Measurements from ENCODE around the gene RNF144B. TPM values are rescaled to one million over a fixed set of nuclear protein-coding genes. Genes with fewer than 3 reads are reported as not detected.

Gene RNF144B
- total RNA-seq, 4 donors from 2014 or later = 7.6 to 19.0 (median 12.5) TPM

GRCh38 chr6:18383441-18383840 is 3.7 kb upstream of the RNF144B start:
- H3K27ac ChIP-seq = no peak overlapping the region
- TF ChIP-seq, protein P1, sequence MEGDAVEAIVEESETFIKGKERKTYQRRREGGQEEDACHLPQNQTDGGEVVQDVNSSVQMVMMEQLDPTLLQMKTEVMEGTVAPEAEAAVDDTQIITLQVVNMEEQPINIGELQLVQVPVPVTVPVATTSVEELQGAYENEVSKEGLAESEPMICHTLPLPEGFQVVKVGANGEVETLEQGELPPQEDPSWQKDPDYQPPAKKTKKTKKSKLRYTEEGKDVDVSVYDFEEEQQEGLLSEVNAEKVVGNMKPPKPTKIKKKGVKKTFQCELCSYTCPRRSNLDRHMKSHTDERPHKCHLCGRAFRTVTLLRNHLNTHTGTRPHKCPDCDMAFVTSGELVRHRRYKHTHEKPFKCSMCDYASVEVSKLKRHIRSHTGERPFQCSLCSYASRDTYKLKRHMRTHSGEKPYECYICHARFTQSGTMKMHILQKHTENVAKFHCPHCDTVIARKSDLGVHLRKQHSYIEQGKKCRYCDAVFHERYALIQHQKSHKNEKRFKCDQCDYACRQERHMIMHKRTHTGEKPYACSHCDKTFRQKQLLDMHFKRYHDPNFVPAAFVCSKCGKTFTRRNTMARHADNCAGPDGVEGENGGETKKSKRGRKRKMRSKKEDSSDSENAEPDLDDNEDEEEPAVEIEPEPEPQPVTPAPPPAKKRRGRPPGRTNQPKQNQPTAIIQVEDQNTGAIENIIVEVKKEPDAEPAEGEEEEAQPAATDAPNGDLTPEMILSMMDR (IDR thresholded peaks at IDR 0.05) = no peak
- no peak for TF ChIP-seq POLR2A (IDR thresholded peaks at IDR 0.05)
- H3K36me3 ChIP-seq = no peaks in the 10 kb centered on the region
- peaks cover 16 to 39% (median 17%) of the 10 kb centered on the region in 3 donors for H3K4me1 ChIP-seq
- H3K9me3 ChIP-seq = no peaks in the 10 kb centered on the region
- intact Hi-C loops (cut with DNase I) = no loop called here
- no peak overlapping the region for H3K4me3 ChIP-seq
- no peaks in the 10 kb centered on the region for H3K27me3 ChIP-seq
- no peak for DNase-seq
- 93 to 96% methylated on average over 2 of the region's 2 CpGs for WGBS, 2 donors

DNA sequence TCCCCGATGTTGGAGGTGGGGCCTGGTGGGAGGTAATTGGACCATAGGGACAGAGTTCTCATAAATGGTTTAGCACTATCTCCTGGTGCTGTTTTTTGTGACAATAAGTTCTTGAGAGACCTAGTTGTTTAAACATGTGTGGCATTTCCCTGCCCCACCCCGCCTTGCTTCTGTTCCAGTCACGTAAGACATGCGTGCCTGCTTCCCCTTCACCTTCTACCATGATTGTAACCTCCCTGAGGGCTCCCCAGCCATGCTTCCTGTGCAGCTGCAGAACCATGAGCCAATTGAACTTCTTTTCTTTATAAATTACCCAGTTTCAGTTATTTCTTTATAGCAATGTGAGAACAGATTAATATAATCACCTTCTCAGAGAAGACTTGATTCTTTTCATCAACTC is 2.5 kb upstream of the RNF144B start:
- Histone ChIP-seq H3K36me3 (no peaks in the 10 kb centered on the region), H3K27me3 (no peaks in the 10 kb centered on the region), H3K9me3 (no peaks in the 10 kb centered on the region), H3K27ac (no peak overlapping the region), H3K4me3 (no peak overlapping the region), H3K4me1 (peaks cover 16 to 51% (median 25%) of the 10 kb centered on the region in 3 donors)
- intact Hi-C loops (cut with DNase I) = no loop called here
- no peak for TF ChIP-seq POLR2A (IDR thresholded peaks at IDR 0.05)
- TF ChIP-seq, protein P1 (IDR thresholded peaks at IDR 0.05) = no peak
- no peak for DNase-seq
- WGBS, 2 donors = 69 to 70% methylated on average over 4 of the region's 4 CpGs

GRCh38 chr6:18386298-18386976 is 713 bp upstream of the RNF144B start:
- intact Hi-C loops (cut with DNase I) = no loop called here
- WGBS, 2 donors = 34 to 38% methylated on average over 6 of the region's 6 CpGs
- H3K27ac ChIP-seq = peak overlapping the region; percentile 78 to 90 (median 81)
- no peaks in the 10 kb centered on the region for H3K27me3 ChIP-seq
- H3K9me3 ChIP-seq = no peaks in the 10 kb centered on the region
- peaks cover 16 to 57% (median 23%) of the 10 kb centered on the region in 3 donors for H3K4me1 ChIP-seq
- TF ChIP-seq, protein P1 (IDR thresholded peaks at IDR 0.05) = no peak
- no peak for TF ChIP-seq POLR2A (IDR thresholded peaks at IDR 0.05)
- no peak for DNase-seq
- peak overlapping the region; percentile 44 to 74 (median 66) for H3K4me3 ChIP-seq
- H3K36me3 ChIP-seq = no peaks in the 10 kb centered on the region

GRCh38 chr6:18388271-18388670 is 1.1 kb downstream of the RNF144B start:
- Histone ChIP-seq H3K27ac (peak overlapping the region; percentile 78 to 90 (median 81)), H3K9me3 (no peaks in the 10 kb centered on the region), H3K4me3 (peak overlapping the region; percentile 44 to 74 (median 66)), H3K36me3 (peaks cover 0 to 3% (median 0%) of the 10 kb centered on the region in 3 donors), H3K27me3 (no peaks in the 10 kb centered on the region), H3K4me1 (peaks cover 16 to 60% (median 23%) of the 10 kb centered on the region in 3 donors)
- DNase-seq = no peak
- TF ChIP-seq POLR2A (IDR thresholded peaks at IDR 0.05) = peak in 1 of 4 donors; percentile 6
- TF ChIP-seq, protein P1 (IDR thresholded peaks at IDR 0.05) = no peak
- intact Hi-C loops (cut with DNase I) = no loop called here
- 4 to 15% methylated on average over 3 of the region's 3 CpGs for WGBS, 2 donors

GRCh38 chr6:18388942-18389341 is 1.8 kb downstream of the RNF144B start:
- H3K36me3 ChIP-seq = peaks cover 0 to 3% (median 0%) of the 10 kb centered on the region in 3 donors
- H3K4me3 ChIP-seq = peak overlapping the region; percentile 44 to 74 (median 66)
- H3K9me3 ChIP-seq = no peaks in the 10 kb centered on the region
- TF ChIP-seq, protein P1 (IDR thresholded peaks at IDR 0.05) = no peak
- TF ChIP-seq POLR2A (IDR thresholded peaks at IDR 0.05) = no peak
- H3K27me3 ChIP-seq = no peaks in the 10 kb centered on the region
- no peak for DNase-seq
- 8 to 10% methylated on average over 1 of the region's 1 CpG for WGBS, 2 donors
- peaks cover 16 to 60% (median 23%) of the 10 kb centered on the region in 3 donors for H3K4me1 ChIP-seq
- intact Hi-C loops (cut with DNase I) = no loop called here
- peak overlapping the region; percentile 24 to 90 (median 80) for H3K27ac ChIP-seq
